ENCODE results near the gene C6orf89.

The C6orf89 gene

GRCh38 chr6:36977470-36977941 is 91.8 kb downstream of the C6orf89 start:
- peaks cover 18% of the 10 kb centered on the region for H3K4me1 Mint-ChIP-seq (ENCODE audit: low read depth)
- no peak overlapping the region for H3K4me3 Mint-ChIP-seq
- peaks cover 43% of the 10 kb centered on the region for H3K36me3 Mint-ChIP-seq (ENCODE audit: low read depth)
- no peak overlapping the region for H3K27ac Mint-ChIP-seq
- H3K27me3 Mint-ChIP-seq (ENCODE audit: low read depth), result no peaks in the 10 kb centered on the region
- H3K9me3 Mint-ChIP-seq, result no peaks in the 10 kb centered on the region
